Lower leg skin (tissue), 3 donors: ENCODE measurements around the gene HSP90B1.

Experiments
- POLR2A ChIP-seq, 2 donors: fragments of 450-650 bp; IDR thresholded peaks; one replicate each; pipeline ENCODE4 v1.6.1; 2016 to 2017; ENCODE audit warnings: antibody characterized with exemption in 2 of 2, mild to moderate bottlenecking in 1 of 2, moderate library complexity in 1 of 2
- TF ChIP-seq, protein P1 (sequence below), 3 donors: fragments of 450-650 bp; IDR thresholded peaks; one replicate each; pipeline ENCODE4 v1.5.1; 2016; ENCODE audit warnings: antibody characterized with exemption in 3 of 3, mild to moderate bottlenecking in 3 of 3, moderate library complexity in 2 of 3

DNA sequence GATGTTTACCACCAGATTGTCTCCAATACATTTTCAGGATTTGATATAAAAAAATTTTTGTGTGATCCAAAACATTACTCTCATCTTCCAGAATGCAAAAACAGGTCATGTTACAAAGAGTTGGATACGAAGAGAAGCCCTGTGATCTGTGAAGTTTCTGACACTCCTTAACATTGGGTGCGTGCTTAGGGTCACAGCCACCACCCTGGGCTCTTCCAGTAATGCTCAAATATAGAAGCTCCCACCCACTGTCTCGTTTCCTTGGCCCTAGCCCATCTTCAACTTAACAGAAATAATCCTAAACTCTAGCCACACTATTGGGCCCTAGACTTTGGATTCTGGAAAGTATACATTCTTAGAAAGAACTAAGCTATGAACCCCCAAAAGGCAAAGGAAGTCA, 32.9 kb upstream of the HSP90B1 start:
- TF ChIP-seq, protein P1, sequence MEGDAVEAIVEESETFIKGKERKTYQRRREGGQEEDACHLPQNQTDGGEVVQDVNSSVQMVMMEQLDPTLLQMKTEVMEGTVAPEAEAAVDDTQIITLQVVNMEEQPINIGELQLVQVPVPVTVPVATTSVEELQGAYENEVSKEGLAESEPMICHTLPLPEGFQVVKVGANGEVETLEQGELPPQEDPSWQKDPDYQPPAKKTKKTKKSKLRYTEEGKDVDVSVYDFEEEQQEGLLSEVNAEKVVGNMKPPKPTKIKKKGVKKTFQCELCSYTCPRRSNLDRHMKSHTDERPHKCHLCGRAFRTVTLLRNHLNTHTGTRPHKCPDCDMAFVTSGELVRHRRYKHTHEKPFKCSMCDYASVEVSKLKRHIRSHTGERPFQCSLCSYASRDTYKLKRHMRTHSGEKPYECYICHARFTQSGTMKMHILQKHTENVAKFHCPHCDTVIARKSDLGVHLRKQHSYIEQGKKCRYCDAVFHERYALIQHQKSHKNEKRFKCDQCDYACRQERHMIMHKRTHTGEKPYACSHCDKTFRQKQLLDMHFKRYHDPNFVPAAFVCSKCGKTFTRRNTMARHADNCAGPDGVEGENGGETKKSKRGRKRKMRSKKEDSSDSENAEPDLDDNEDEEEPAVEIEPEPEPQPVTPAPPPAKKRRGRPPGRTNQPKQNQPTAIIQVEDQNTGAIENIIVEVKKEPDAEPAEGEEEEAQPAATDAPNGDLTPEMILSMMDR (IDR thresholded peaks at IDR 0.05), result no peak
- TF ChIP-seq POLR2A (IDR thresholded peaks at IDR 0.05), result no peak
